Fibroblast of lung (primary cell): ENCODE measurements around the gene DNAJA2. TPM values are rescaled to one million over a fixed set of nuclear protein-coding genes. Genes with fewer than 3 reads are reported as not detected.

Experiments
- DNase-seq, 2 donors: peaks; one replicate each; pipeline versions ENCODE4 v3.0.0 to v3.0.0-alpha.2; 2010; ENCODE audit warnings: low read depth in 2 of 2
- H2AFZ ChIP-seq: 2 replicates; pipeline ENCODE4 v1.5.1; 2012; ENCODE audit warnings: low read length, control low read depth, inconsistent platforms
- H3K27ac ChIP-seq: 2 replicates; pipeline ENCODE4 v1.5.1; 2011; ENCODE audit warnings: low read length, control low read depth; ENCODE audit not compliant: insufficient read depth
- H3K27me3 ChIP-seq: 2 replicates; pipeline ENCODE4 v1.5.1; 2011; ENCODE audit warnings: mild to moderate bottlenecking, low read length; ENCODE audit not compliant: control insufficient read depth, insufficient read depth
- H3K36me3 ChIP-seq: 2 replicates; pipeline ENCODE4 v1.5.1; 2011; ENCODE audit warnings: low read length; ENCODE audit not compliant: control insufficient read depth, insufficient read depth
- H3K4me1 ChIP-seq: 2 replicates; pipeline ENCODE4 v1.5.1; 2011; ENCODE audit warnings: low read length; ENCODE audit not compliant: control insufficient read depth, insufficient read depth; ENCODE audit errors: extremely low read depth
- H3K4me2 ChIP-seq: 2 replicates; pipeline ENCODE4 v1.5.1; 2011; ENCODE audit warnings: low read length, control low read depth; ENCODE audit not compliant: insufficient read depth; ENCODE audit errors: extremely low read depth
- H3K4me3 ChIP-seq, 4 experiments: fragments of 200-600 bp in 1 of 4; sonication (generic) in 1 of 4; replicated peaks in 1 of 4; 2 replicates each; pipeline ENCODE4 v1.5.1; 2011 to 2016; ENCODE audit warnings: low read length in 4 of 4, low read depth in 3 of 4, mild to moderate bottlenecking in 3 of 4, control low read depth in 2 of 4, inconsistent platforms in 1 of 4, mixed read lengths in 1 of 4; ENCODE audit not compliant: insufficient read depth in 1 of 4; ENCODE audit errors: control extremely low read depth in 1 of 4
- H3K79me2 ChIP-seq: 2 replicates; pipeline ENCODE4 v1.5.1; 2012; ENCODE audit warnings: mild to moderate bottlenecking, low read length, inconsistent platforms; ENCODE audit not compliant: control insufficient read depth, insufficient read depth
- H3K9ac ChIP-seq: 2 replicates; pipeline ENCODE4 v1.5.1; 2011; ENCODE audit warnings: mild to moderate bottlenecking, low read length, control low read depth; ENCODE audit not compliant: insufficient read depth
- H3K9me3 ChIP-seq: 2 replicates; pipeline ENCODE4 v1.5.1; 2012; ENCODE audit warnings: low read depth, low read length; ENCODE audit not compliant: control insufficient read depth, insufficient read depth
- H4K20me1 ChIP-seq: 2 replicates; pipeline ENCODE4 v1.5.1; 2011; ENCODE audit warnings: low read length; ENCODE audit not compliant: control insufficient read depth, insufficient read depth; ENCODE audit errors: extremely low read depth
- EZH2 ChIP-seq: IDR thresholded peaks from 2 replicates; pipeline ENCODE4 v1.5.1; 2012; ENCODE audit warnings: low read length, control low read depth, mild to moderate bottlenecking; ENCODE audit errors: missing control alignments
- polyA plus RNA-seq, 2 donors: library from polyadenylated mRNA; depleted of rRNA in 1 of 2; stranded (reverse) in 1 of 2; unstranded in 1 of 2; fragments of >200 nt; gene quantifications; 2 replicates each; pipeline ENCODE4 v1.2.1, GENCODE V29; 2011 to 2012; ENCODE audit warnings: missing spikeins in 1 of 2
- total RNA-seq: library from RNA; depleted of rRNA; stranded (reverse); fragments of >200 nt; gene quantifications from 2 replicates; pipeline ENCODE4 v1.2.1, GENCODE V29; 2014
- TF ChIP-seq, protein P1 (sequence below), 2 donors: IDR thresholded peaks in 1 of 2; conservative IDR thresholded peaks in 1 of 2; 1 replicate in 1 of 2; 2 replicates in 1 of 2; pipeline ENCODE4 v1.5.1; 2011 to 2012; ENCODE audit warnings: low read length in 2 of 2, control low read depth in 1 of 2, inconsistent platforms in 1 of 2, low read depth in 1 of 2, mild to moderate bottlenecking in 1 of 2

Gene DNAJA2
- total and polyA plus RNA-seq, 2 donors (not counting 1 experiment from before 2014, with no cell fraction given): 32.5 to 78.3 TPM

DNA sequence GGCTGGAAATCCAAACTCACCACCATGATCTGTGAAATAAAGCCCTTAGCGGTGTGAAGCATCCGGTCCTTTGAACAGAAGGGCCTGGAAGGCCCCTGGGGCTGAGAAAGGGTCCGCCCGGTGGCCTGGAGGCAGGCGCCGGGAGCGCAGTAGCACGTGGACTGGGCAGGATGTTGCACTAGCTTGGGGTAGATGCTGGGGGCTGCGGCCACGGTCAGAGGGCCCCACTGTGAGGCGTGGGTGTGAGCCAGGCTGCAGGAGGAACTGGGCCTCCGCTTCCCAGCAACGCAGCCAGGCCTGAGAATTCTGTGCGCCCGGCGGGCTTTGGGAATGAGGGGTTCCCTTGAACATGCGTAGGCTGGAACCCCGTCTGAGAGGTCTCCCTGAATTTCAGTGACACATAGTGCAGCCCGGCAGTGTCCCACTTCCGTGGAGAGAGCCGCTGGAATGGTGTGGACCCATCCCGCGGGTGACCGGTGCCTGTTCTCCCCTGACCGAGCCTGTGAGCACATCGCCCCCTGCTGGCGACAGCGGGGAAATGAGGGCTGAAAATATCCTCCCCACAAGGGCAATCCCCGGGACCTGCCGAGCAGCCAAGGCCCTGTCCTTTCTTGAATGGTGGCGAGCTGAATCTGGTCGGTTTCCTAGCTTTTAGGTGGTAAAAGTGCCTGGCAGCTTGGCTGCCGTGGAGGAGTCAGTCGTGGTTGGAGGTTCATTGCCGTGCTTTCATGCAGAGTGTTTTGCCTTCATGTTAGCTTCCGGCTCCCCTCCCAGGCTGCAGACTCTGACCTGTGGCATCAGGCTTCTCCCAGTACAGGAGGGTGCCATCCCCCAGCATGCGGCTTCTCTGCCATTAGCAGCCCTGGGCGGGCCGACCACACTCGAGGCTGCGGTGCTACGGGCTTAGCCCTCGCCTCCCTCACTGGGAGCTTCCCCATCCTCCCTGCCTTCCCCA is 43.8 kb downstream of the DNAJA2 start:
- Histone ChIP-seq H2AFZ (peak overlapping the region; percentile 62), H3K9me3 (no peaks in the 10 kb centered on the region), H3K27ac (no peak overlapping the region), H3K4me1 (no peaks in the 10 kb centered on the region), H3K27me3 (no peaks in the 10 kb centered on the region), H3K9ac (no peak overlapping the region), H4K20me1 (no peaks in the 10 kb centered on the region), H3K4me2 (no peak overlapping the region), H3K4me3 (no peak overlapping the region), H3K79me2 (no peaks in the 10 kb centered on the region), H3K36me3 (peaks cover 6% of the 10 kb centered on the region)
- DNase-seq: peak; percentile 29 to 47
- TF ChIP-seq EZH2: no peak
- TF ChIP-seq, protein P1, sequence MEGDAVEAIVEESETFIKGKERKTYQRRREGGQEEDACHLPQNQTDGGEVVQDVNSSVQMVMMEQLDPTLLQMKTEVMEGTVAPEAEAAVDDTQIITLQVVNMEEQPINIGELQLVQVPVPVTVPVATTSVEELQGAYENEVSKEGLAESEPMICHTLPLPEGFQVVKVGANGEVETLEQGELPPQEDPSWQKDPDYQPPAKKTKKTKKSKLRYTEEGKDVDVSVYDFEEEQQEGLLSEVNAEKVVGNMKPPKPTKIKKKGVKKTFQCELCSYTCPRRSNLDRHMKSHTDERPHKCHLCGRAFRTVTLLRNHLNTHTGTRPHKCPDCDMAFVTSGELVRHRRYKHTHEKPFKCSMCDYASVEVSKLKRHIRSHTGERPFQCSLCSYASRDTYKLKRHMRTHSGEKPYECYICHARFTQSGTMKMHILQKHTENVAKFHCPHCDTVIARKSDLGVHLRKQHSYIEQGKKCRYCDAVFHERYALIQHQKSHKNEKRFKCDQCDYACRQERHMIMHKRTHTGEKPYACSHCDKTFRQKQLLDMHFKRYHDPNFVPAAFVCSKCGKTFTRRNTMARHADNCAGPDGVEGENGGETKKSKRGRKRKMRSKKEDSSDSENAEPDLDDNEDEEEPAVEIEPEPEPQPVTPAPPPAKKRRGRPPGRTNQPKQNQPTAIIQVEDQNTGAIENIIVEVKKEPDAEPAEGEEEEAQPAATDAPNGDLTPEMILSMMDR (conservative IDR thresholded peaks at IDR 0.05 in 1 of 2, IDR thresholded peaks at IDR 0.05 in 1 of 2; ENCODE audit: low read depth in 1 of 2, low read length in 2 of 2): peak; percentile 84 to 86

DNA sequence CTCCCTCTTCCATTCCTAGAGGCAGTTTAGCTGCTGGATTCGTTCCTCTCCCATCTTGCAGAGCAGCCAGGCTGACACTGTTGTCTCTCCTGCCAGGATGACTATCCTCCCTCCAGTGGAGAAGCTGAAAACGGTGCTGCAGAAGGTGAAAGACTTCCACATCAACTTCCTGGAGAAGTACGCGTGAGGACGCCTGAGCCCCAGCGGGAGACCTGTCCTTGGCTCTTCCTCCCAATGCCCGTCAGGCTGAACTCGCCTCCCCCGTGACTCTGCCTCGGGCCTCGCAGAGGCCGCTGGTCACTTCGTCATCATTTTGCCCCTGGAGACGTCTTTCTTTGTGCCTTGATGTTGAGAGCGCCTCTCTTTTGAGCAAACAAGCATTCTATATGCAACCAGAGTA is 44.7 kb downstream of the DNAJA2 start:
- H2AFZ ChIP-seq: no peak overlapping the region
- no peak for DNase-seq
- peaks cover 6% of the 10 kb centered on the region for H3K36me3 ChIP-seq

DNA sequence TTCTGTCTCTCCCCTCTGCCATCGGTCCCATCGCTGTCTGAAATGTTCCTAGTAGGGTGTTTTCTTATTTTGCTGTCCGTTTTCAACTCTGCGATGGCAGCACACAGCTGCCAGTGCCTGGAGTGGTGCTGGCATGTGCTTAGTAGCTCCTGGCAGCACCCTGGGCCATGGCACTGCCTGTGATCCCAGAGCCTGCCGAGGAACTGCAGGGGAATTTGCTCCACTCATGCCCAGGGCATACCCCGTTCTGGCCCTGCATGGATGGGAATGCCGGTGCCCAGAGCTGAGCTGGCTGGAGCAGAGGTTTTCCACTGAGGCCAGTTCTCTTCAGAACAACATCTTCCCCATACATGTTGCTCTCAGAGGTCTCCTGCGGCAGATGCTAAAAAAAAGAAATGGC is 46.2 kb downstream of the DNAJA2 start:
- Histone ChIP-seq H3K4me1 (no peaks in the 10 kb centered on the region), H3K27me3 (no peaks in the 10 kb centered on the region), H4K20me1 (no peaks in the 10 kb centered on the region), H3K9me3 (no peaks in the 10 kb centered on the region), H3K36me3 (peaks cover 9% of the 10 kb centered on the region), H3K9ac (no peak overlapping the region), H3K4me2 (no peak overlapping the region), H2AFZ (no peak overlapping the region), H3K79me2 (no peaks in the 10 kb centered on the region), H3K4me3 (no peak overlapping the region), H3K27ac (no peak overlapping the region)
- TF ChIP-seq EZH2: no peak
- TF ChIP-seq, protein P1 (conservative IDR thresholded peaks at IDR 0.05 in 1 of 2, IDR thresholded peaks at IDR 0.05 in 1 of 2; ENCODE audit: low read depth in 1 of 2, low read length in 2 of 2): no peak
- no peak for DNase-seq

More for the DNA sequence above, 44.7 kb downstream of the DNAJA2 start:
- Histone ChIP-seq H3K4me3 (no peak overlapping the region), H3K9ac (no peak overlapping the region), H3K27ac (no peak overlapping the region), H3K79me2 (no peaks in the 10 kb centered on the region), H3K9me3 (no peaks in the 10 kb centered on the region), H3K4me1 (no peaks in the 10 kb centered on the region), H3K4me2 (no peak overlapping the region), H3K27me3 (no peaks in the 10 kb centered on the region), H4K20me1 (no peaks in the 10 kb centered on the region)
- TF ChIP-seq, protein P1 (conservative IDR thresholded peaks at IDR 0.05 in 1 of 2, IDR thresholded peaks at IDR 0.05 in 1 of 2; ENCODE audit: low read depth in 1 of 2, low read length in 2 of 2): no peak
- TF ChIP-seq EZH2: no peak
